Measurements from ENCODE around the gene NXF2B. TPM values are rescaled to one million over a fixed set of nuclear protein-coding genes. Genes with fewer than 3 reads are reported as not detected.

The NXF2B gene
- total RNA-seq, 2 experiments from 2014 or later = not detected

DNA sequence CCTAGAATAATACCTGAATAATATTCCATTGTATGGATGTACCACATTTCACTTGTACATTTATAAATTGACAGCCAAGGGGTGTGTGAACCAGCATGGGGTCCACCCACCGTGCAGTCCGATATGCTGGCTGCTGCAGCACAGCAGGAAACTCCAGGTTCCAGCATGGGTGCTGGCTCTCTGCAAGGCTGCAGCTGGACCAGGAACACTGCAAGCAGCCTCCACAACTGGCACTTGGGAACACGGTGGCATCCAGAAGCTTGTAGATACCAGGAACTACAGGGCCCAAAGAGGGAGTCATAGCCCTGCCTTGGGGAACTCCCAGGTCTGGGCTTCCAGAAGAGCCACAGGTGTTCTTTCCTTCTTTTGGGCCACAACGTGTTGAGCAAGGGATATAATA lies 101.6 kb downstream of the NXF2B start:
- BruUV-seq (replicated peaks) = no TSS peak
- H3K79me2 ChIP-seq (ENCODE audit: insufficient read depth, low read depth, low read length) = no peaks in the 10 kb centered on the region
- no peaks in the 10 kb centered on the region for H3K36me3 ChIP-seq (ENCODE audit: insufficient read depth, low read length)
- H3K27ac ChIP-seq (ENCODE audit: low read depth, low read length, poor library complexity, severe bottlenecking) = no peak overlapping the region
- H3K4me2 ChIP-seq (ENCODE audit: low read length) = no peak overlapping the region
- no peaks in the 10 kb centered on the region for H3K4me1 ChIP-seq (ENCODE audit: insufficient read depth, low read length, poor library complexity, severe bottlenecking)
- H3K4me3 ChIP-seq (ENCODE audit: low read depth, low read length, poor library complexity, severe bottlenecking) = no peak overlapping the region
- ChIA-PET POLR2A (no interaction called here), CTCF (ENCODE audit: unreplicated experiment) (no interaction called here)
- no peak for TF ChIP-seq EZH2phosphoT487 (IDR thresholded peaks at IDR 0.05; ENCODE audit: borderline replicate concordance, low read depth, low read length)
- TF ChIP-seq, protein P1, sequence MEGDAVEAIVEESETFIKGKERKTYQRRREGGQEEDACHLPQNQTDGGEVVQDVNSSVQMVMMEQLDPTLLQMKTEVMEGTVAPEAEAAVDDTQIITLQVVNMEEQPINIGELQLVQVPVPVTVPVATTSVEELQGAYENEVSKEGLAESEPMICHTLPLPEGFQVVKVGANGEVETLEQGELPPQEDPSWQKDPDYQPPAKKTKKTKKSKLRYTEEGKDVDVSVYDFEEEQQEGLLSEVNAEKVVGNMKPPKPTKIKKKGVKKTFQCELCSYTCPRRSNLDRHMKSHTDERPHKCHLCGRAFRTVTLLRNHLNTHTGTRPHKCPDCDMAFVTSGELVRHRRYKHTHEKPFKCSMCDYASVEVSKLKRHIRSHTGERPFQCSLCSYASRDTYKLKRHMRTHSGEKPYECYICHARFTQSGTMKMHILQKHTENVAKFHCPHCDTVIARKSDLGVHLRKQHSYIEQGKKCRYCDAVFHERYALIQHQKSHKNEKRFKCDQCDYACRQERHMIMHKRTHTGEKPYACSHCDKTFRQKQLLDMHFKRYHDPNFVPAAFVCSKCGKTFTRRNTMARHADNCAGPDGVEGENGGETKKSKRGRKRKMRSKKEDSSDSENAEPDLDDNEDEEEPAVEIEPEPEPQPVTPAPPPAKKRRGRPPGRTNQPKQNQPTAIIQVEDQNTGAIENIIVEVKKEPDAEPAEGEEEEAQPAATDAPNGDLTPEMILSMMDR (conservative IDR thresholded peaks at IDR 0.05; ENCODE audit: low read length) = no peak
- H3K9me3 ChIP-seq (ENCODE audit: low read length) = no peaks in the 10 kb centered on the region
- no peaks in the 10 kb centered on the region for H4K20me1 ChIP-seq (ENCODE audit: insufficient read depth, low read length)
- H3K9me2 ChIP-seq (ENCODE audit: insufficient read depth, low read length) = no peaks in the 10 kb centered on the region
- DNase-seq (ENCODE audit: low spot score) = no peak
- no peak overlapping the region for H2AFZ ChIP-seq (ENCODE audit: low read length)
- intact Hi-C loops (cut with micrococcal nuclease; ENCODE audit: unreplicated experiment) = no loop called here

Other genes with a start within 250 kb of the NXF2B start
- gene TCP11X1, start 224.7 kb downstream of the NXF2B start, total RNA-seq (2014; rRNA removed; shearing (Covaris generic)) = not detected in 2 replicates
- not detected in 2 replicates for gene TCP11X1, start 224.7 kb downstream of the NXF2B start, total RNA-seq (2022)
- not detected in 2 replicates for gene NXF2, start 192.8 kb downstream of the NXF2B start, total RNA-seq (2014; rRNA removed; shearing (Covaris generic))
- gene NXF2, start 192.8 kb downstream of the NXF2B start, total RNA-seq (2022) = not detected in 2 replicates
- gene TCP11X2, start 31.8 kb upstream of the NXF2B start, total RNA-seq (2014; rRNA removed; shearing (Covaris generic)) = not detected in 2 replicates
- not detected in 2 replicates for gene TCP11X2, start 31.8 kb upstream of the NXF2B start, total RNA-seq (2022)
- gene TMSB15A, start 76.7 kb upstream of the NXF2B start, total RNA-seq (2014; rRNA removed; shearing (Covaris generic)) = not detected in 2 replicates
- not detected in 2 replicates for gene TMSB15A, start 76.7 kb upstream of the NXF2B start, total RNA-seq (2022)
- 0.77 and 1.5 TPM in 2 replicates for gene ARMCX5, start 159.5 kb upstream of the NXF2B start, total RNA-seq (2014; rRNA removed; shearing (Covaris generic))
- gene ARMCX5, start 159.5 kb upstream of the NXF2B start, total RNA-seq (2022) = not detected in 2 replicates
- gene GPRASP1, start 211.5 kb upstream of the NXF2B start, total RNA-seq (2014; rRNA removed; shearing (Covaris generic)) = 0.05 and 0.09 TPM in 2 replicates
- not detected in 2 replicates for gene GPRASP1, start 211.5 kb upstream of the NXF2B start, total RNA-seq (2022)

All from OCI-LY7 (cell line).